Activated B cell treated with CpG ODN at 0.5 μM for 24 hours (primary cell): Measurements from ENCODE around the gene BAZ2B. TPM values are rescaled to one million over a fixed set of nuclear protein-coding genes. Genes with fewer than 3 reads are reported as not detected.

Experiments used
- ATAC-seq: fragments of 200-7000 bp; cut with Tn5 transposase; one replicate; pipeline ENCODE4 v1.10.0; 2021; ENCODE audit warnings: low read depth, mild to moderate bottlenecking, moderate library complexity
- CTCF ChIA-PET: fragments of 350-600 bp; sonication (Branson Sonifier 250); formaldehyde crosslinking; loops from one replicate; lab custom pipeline; 2021; ENCODE audit warnings: antibody characterized with exemption; lab: Charles Lee
- POLR2A ChIA-PET: fragments of 350-600 bp; sonication (Branson Sonifier 250); formaldehyde crosslinking; loops from one replicate; lab custom pipeline; 2021; ENCODE audit warnings: antibody characterized with exemption; lab: Charles Lee
- DNase-seq: peaks from one replicate; pipeline ENCODE4 v3.0.0; 2022
- H3K27ac Mint-ChIP-seq: one replicate; pipeline ENCODE4 v1.8.0; 2020; ENCODE audit warnings: mixed read lengths
- H3K27me3 Mint-ChIP-seq: one replicate; pipeline ENCODE4 v1.8.0; 2021; ENCODE audit warnings: mixed read lengths
- H3K36me3 Mint-ChIP-seq: one replicate; pipeline ENCODE4 v1.8.0; 2021; ENCODE audit warnings: low read depth, mixed read lengths
- H3K4me1 Mint-ChIP-seq: one replicate; pipeline ENCODE4 v1.8.0; 2021; ENCODE audit warnings: mixed read lengths
- H3K4me3 Mint-ChIP-seq: one replicate; pipeline ENCODE4 v1.8.0; 2020; ENCODE audit warnings: mild to moderate bottlenecking, mixed read lengths
- H3K9me3 Mint-ChIP-seq: one replicate; pipeline ENCODE4 v1.8.0; 2020; ENCODE audit warnings: mixed read lengths
- intact Hi-C: fragments of 100-400 bp; cut with micrococcal nuclease; formaldehyde crosslinking; loops from one replicate; pipeline ENCODE4 v1.15.1; 2024
- total RNA-seq: library from RNA; stranded (reverse); gene quantifications from 2 replicates; pipeline ENCODE4 v1.2.3, GENCODE V29; 2022
- TF ChIP-seq, protein P1 (sequence below): fragments of 200-600 bp; IDR thresholded peaks from one replicate; pipeline ENCODE4 v1.8.0; 2022; ENCODE audit warnings: antibody characterized with exemption, mild to moderate bottlenecking

Gene BAZ2B
- total RNA-seq, 1 donor from 2014 or later = 22.0 TPM

DNA sequence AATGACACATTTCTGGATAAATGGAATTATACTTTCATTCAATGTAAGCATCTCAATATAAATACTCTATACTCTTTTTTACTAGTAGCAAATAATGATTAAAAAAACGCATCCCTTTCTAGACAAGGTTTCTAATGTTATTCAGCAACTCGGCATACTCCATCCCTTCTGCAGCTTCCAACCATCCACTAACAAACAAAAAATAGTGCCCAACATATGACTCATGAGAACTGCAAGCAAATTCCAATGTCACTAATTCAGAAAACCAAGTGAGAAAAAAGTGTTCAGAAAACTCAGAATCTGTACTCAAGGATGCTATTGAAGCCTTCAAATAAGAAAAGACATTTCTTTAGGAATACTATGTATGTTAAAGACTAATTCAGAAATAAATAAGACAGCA is 140.0 kb downstream of the BAZ2B start:
- Mint-ChIP-seq H3K27ac (no peak overlapping the region), H3K4me1 (no peaks in the 10 kb centered on the region), H3K36me3 (peaks cover 31% of the 10 kb centered on the region), H3K4me3 (no peak overlapping the region), H3K27me3 (no peaks in the 10 kb centered on the region), H3K9me3 (peaks cover 6% of the 10 kb centered on the region)
- DNase-seq (no peak), ATAC-seq (no peak)
- intact Hi-C loops = no loop called here
- ChIA-PET POLR2A (no interaction called here), CTCF (no interaction called here)
- TF ChIP-seq, protein P1, sequence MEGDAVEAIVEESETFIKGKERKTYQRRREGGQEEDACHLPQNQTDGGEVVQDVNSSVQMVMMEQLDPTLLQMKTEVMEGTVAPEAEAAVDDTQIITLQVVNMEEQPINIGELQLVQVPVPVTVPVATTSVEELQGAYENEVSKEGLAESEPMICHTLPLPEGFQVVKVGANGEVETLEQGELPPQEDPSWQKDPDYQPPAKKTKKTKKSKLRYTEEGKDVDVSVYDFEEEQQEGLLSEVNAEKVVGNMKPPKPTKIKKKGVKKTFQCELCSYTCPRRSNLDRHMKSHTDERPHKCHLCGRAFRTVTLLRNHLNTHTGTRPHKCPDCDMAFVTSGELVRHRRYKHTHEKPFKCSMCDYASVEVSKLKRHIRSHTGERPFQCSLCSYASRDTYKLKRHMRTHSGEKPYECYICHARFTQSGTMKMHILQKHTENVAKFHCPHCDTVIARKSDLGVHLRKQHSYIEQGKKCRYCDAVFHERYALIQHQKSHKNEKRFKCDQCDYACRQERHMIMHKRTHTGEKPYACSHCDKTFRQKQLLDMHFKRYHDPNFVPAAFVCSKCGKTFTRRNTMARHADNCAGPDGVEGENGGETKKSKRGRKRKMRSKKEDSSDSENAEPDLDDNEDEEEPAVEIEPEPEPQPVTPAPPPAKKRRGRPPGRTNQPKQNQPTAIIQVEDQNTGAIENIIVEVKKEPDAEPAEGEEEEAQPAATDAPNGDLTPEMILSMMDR = no peak

DNA sequence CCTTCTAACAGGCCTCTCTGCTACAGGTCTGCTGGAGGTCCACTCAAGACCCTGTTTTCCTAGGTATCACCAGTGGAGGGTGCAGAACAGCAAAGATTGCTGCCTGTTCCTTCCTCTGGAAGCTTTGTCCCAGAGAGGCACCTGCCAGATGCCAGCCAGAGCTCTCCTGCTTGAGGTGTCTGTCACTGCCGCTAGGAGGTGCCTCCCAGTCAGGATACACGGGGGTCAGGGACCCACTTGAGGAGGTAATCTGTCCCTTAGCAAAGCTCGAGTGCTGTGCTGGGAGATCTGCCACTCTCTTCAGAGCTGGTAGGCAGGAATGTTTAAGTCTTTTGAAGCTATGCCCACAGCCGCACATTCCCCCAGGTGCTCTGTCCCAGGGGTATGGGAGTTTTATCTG is 140.6 kb downstream of the BAZ2B start:
- POLR2A ChIA-PET = no interaction called here
- H3K9me3 Mint-ChIP-seq = peaks cover 6% of the 10 kb centered on the region

DNA sequence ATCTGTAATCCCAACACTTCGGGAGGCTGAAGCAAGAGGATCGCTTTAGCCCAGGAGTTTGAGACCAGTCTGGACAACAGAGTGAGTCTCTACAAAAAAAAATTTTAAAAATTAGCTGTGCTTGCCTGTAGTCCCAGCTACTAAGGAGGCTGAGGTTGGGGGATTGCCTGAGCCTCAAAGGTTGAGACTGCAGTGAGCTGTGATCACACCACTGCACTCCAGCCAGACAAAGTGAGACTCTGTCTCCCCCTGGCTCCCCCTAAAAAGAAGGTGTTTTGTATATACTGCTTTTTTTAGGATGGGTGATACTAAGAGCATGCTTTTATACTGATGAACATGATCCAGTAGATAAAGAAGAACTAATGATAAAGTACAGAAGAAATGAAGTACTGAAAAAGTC is 145.0 kb downstream of the BAZ2B start:
- ATAC-seq (no peak), DNase-seq (no peak)
- Mint-ChIP-seq H3K27me3 (no peaks in the 10 kb centered on the region), H3K36me3 (peaks cover 28% of the 10 kb centered on the region), H3K4me3 (no peak overlapping the region), H3K27ac (no peak overlapping the region), H3K4me1 (peaks cover 10% of the 10 kb centered on the region), H3K9me3 (peaks cover 6% of the 10 kb centered on the region)
- POLR2A ChIA-PET = no interaction called here
- intact Hi-C loops = no loop called here
- TF ChIP-seq, protein P1 = no peak
- CTCF ChIA-PET = no interaction called here

More for the DNA sequence above, 140.6 kb downstream of the BAZ2B start:
- no peaks in the 10 kb centered on the region for H3K4me1 Mint-ChIP-seq
- TF ChIP-seq, protein P1 = no peak
- intact Hi-C loops = no loop called here
- H3K36me3 Mint-ChIP-seq = peaks cover 31% of the 10 kb centered on the region
- DNase-seq (no peak), ATAC-seq (no peak)
- no peak overlapping the region for H3K27ac Mint-ChIP-seq
- H3K27me3 Mint-ChIP-seq = no peaks in the 10 kb centered on the region
- CTCF ChIA-PET = no interaction called here
- H3K4me3 Mint-ChIP-seq = no peak overlapping the region

DNA sequence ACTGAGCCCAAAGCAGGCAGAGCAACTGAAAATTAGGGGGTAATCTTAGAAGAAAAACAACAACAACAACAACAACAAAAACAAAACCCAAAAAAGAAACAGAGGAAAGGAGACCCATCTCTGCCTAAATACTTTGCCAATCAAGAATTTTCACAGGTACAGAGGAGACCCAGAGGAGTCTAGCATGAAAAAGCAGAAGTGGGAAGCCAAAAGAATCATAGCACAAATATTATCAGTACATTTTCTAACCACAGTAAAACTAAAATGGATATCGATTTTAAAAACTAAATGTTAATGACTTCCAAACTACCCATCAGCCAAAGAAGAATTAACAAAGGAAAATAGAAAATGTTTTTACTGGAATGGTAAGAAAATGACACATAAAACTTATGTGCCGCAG is 148.1 kb downstream of the BAZ2B start:
- Mint-ChIP-seq H3K4me3 (no peak overlapping the region), H3K27me3 (no peaks in the 10 kb centered on the region), H3K4me1 (peaks cover 10% of the 10 kb centered on the region), H3K27ac (no peak overlapping the region), H3K36me3 (peaks cover 13% of the 10 kb centered on the region), H3K9me3 (no peaks in the 10 kb centered on the region)
- intact Hi-C loops = no loop called here
- ChIA-PET CTCF (no interaction called here), POLR2A (no interaction called here)
- TF ChIP-seq, protein P1 = no peak
- ATAC-seq = no peak
- no peak for DNase-seq

DNA sequence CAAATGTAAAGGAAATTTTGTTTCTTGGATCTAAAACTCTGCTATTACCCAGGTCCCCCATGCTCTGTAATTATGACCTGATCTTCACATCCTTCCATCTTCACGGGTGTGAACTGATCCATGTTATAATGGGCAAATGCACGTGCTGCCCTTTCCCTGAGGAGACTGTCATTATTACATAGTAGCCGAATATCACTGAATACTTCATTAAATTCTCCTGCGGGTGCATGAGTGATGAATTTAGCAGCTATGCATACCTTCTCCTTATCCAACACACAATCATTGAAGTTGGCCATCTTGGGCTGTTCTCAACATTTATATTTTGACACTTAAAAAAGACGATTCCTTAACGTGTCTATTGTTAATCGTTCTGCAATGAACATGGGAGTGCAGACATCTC is 153.4 kb downstream of the BAZ2B start:
- ATAC-seq (no peak), DNase-seq (no peak)
- POLR2A ChIA-PET = no interaction called here
- TF ChIP-seq, protein P1 = no peak
- no peak overlapping the region for H3K4me3 Mint-ChIP-seq
- H3K9me3 Mint-ChIP-seq = no peaks in the 10 kb centered on the region
- CTCF ChIA-PET = no interaction called here
- peaks cover 7% of the 10 kb centered on the region for H3K36me3 Mint-ChIP-seq
- no peaks in the 10 kb centered on the region for H3K27me3 Mint-ChIP-seq
- H3K27ac Mint-ChIP-seq = no peak overlapping the region
- H3K4me1 Mint-ChIP-seq = peaks cover 9% of the 10 kb centered on the region
- intact Hi-C loops = no loop called here
